Cerebellar nuclear complex (tissue), 1 donor: Measurements from ENCODE around the gene UNC13B.
"Not testable (repeated sequence)": the region's sequence is repeated elsewhere in the genome, so short reads cannot be mapped to it uniquely, and the experiment has no call there.

ENCODE experiments used
- DNase-seq, 2 experiments: peaks; one replicate each; lab custom pipeline; 2025; lab: John Stamatoyannopoulos, UW

Gene UNC13B

DNA sequence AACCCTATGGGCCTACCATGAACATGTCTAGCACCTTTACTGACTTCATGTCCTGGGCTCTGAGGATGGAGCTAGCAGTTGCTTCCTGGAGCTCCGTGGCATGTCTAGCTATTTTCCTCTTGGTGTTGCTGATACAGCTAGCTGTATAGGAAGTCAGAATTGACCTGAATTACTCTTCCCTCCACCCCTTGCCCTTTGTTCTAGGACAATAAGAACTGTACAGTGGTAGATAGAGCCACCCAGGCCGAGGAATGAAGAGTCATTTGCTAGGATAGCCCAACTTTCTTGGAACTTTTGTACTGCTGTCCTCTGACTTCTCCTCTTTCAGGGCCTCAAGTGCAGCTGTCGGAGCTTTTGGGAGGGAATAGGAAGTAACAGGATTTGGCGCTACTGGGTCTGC is 218.2 kb downstream of the UNC13B start:
- no peak for DNase-seq

- DNase-seq: no peak
These were observed 218.8 kb downstream of the UNC13B start for GRCh38 chr9:35380619-35381018.

- DNase-seq: no peak
These were observed 223.2 kb downstream of the UNC13B start for GRCh38 chr9:35385042-35385441.

DNA sequence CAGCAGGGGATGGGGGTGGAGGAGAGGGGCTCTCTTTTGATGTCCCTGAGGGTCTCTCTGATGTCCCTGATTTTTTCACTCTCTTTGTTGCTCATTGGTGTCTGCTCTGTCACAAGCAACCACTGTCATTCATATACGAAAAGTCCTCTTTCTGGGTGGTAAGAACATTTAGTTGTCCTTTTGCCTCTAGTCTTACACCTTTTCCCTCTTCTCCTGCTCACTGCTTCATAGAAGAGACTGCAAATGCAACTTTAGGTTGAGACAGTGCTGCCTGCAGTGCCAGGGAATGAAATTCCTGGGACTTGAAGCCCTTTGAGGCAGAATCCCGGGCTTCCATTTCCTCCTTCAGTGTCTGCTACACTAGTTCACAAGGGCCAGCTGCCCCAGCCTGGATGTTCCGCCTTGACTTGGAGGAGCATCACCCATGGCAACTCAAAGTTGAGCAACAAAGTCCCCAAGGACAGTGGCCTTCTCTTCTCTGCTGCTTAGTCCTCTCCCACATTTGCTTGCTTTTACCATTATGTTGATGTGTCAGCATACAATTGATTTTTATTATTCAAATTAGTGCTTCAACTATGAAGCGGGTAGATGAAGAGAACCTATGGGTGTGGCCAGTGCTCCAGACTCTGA is 233.4 kb downstream of the UNC13B start:
- DNase-seq: no peak

DNA sequence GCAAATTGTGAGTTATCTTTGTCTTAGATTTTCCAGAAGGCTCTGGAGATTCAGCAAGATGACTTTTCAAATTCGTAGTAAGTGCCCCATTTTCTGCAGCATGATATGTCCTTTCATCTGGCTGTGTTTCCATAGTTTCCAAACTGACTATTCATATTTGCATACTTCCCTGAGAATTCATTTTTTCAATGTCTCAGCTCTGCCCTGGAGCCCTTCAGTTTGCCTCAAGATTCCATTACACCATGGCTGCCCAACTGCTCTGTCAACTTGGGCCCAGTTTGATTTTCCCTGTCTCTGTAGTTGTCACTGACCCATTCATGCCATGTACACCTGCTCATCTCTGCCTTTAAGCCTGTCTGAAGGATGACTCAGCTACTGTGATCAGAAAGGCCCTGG is 233.9 kb downstream of the UNC13B start:
- DNase-seq: no peak

GRCh38 chr9:35396560-35397215 is 234.9 kb downstream of the UNC13B start:
- DNase-seq: no peak

DNA sequence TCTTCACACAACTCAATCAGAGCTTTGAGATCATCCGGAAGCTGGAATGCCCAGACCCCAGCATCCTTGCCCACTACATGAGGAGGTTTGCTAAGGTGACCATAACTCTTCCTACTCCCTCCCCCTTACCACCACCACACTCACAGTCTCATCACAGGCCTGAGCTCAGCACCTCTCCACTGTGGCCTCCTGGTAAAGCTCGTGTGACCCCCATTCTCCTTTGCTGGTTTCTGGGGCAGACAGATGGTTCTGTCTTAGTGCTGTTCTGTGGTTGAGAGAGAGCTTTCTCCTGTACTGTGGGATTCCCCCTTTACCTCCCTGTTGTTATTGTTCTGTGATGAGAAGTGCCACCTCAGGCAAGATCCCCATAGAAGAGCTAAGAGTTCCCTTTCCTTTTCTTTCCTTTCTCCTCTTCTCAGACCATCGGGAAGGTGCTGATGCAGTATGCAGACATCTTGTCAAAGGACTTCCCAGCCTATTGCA is 235.4 kb downstream of the UNC13B start:
- DNase-seq: no peak

DNA sequence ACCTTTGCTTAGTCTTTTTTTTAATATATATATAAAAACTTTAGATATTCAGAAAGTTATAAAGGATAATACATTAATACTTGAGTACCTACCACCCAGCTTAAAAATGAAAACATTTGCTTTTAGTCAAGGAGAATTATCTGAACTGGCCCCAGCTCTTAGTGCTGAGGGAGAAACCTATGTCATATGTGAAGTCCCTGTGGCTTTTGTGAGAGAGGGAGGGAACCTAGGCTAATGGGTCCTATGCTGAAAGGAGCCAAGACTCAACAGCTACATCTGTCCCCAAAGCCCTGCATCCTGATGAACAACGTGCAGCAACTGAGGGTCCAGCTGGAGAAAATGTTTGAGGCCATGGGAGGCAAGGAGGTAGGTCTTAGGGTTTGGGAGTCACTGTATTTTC is 236.1 kb downstream of the UNC13B start:
- no peak for DNase-seq

DNA sequence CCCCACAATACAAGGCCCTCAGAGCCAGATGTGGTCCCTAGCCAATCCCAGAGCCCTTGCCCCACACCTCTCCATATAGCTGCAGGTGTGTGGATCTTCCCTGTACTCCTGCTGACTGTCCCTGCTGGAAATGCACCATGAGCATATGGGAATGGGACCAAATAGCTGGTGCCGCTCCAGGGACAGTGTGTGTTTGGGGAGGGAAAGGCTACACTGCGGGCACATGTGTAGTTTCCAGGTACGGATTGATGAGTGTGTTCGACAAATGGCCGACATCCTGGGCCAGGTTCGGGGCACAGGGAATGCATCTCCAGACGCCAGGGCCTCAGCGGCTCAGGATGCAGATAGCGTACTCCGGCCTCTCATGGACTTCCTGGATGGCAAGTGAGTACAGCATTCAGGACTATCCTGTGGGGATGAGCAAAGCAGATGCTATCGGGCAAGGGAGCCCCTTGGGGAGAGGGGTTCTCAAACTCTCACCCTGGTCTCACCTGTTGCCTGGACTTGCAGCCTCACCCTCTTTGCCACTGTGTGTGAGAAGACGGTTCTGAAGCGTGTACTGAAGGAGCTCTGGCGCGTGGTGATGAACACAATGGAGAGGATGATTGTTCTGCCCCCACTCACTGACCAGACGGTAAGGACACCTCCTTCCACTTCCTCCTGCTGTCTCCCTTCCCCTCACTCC is 237.0 kb downstream of the UNC13B start:
- DNase-seq: no peak

DNA sequence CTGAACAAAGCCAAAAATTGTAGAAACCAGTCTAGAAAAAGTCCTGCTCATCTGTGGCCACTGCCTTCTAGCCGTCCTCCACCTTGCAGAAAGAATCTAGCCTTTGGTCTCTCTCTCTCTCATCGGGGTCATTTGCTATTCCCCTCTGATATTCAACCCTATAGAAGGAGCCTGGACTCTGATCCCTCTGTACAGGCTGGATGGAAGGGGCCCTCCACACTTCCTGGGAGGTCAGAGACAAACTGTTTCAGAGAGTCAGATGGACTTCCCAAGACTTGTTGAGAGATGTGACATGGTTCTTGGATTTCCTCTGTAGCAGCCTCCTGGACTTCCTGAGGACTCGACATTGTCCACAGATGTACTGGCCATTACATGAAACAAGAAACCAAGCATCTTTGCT is 243.1 kb downstream of the UNC13B start:
- no peak for DNase-seq

GRCh38 chr9:35406183-35406959 is 244.6 kb downstream of the UNC13B start:
- no peak for DNase-seq

DNA sequence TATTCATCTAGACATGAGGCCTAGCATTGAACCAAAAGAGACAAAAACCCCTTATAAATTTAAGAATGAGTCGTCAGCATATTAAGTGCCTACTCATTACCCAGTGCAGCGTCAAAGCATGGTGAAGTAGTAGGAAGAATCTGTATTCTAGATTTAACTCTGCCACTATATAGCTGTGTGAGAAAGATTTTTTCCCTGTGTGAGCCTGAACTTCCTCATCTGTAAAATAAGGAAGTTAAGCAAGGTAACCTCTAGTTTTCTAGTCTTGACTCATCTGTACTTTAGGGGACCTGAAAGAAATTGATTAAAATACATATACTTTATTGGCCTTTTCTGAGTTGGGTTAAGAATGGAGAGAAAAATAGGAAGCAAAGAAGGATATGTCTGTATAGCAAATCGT is 246.0 kb downstream of the UNC13B start:
- no peak for DNase-seq

- DNase-seq: not testable (repeated sequence)
These were observed 247.6 kb downstream of the UNC13B start for GRCh38 chr9:35409434-35409833.

GRCh38 chr9:35414889-35415288 is 253.1 kb downstream of the UNC13B start:
- DNase-seq: no peak

DNA sequence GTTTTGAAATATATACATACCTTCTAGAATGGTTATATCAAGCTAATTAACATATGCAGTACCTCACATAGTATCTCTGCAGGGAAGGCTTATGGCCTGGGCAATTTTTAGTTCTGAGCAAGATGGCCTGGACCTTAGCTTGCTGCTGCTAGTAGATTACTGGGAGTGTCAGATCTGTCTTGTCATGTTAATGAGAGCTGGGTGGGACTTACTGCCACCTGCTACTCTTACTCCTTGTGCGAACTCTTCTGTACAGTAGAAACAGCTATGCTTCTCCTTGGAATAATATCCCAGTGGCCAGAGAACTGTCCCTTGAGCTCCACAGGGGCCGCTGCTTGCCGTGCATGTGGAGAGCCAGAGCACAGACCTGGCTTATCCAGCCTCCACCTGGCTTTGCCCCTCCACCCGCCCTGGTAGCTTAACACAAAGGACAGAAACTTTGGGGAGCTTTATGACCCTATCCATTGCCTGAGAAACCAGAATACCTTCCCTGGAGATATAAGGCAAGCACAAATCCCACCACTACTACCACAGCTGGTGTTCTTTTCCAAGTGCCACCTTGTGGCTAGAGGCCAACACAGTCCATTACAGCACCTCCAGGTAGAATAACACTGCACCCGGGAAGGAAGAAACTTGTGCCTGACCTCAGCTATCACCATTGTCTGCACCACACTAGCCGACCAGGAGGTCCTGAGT is 253.7 kb downstream of the UNC13B start:
- no peak for DNase-seq

DNA sequence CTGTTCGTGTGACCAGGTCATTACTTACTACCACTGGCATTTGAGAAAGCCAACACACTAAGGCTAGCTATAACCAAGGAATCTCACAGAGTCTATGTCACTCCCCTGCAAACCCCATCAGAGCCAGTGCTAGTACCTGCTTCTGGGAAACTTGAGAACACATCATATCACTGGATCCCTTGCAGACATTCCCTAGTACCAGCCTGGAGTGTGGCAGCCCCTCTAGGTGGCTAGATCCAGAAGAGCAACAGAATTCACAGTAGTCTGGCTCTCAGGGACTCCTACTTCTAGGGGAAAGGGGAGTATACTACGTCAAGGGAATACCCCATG is 254.3 kb downstream of the UNC13B start:
- no peak for DNase-seq

DNA sequence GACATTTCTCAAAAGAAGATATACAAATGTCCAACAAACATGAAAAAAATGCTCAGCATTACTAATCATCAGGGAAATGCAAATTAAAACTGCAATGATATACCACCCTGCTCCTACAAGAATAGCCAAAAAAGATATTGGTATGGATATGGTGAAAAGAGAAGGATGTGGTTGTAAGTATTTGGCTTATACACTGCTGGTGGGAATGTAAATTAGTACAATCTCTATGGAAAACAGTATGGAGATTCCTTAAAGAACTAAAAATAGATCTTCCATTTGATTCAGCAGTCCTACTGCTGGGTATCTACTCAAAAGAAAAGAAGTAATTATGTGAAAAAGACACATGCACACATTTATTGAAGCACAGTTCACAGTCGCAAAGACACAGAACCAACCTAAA is 260.5 kb downstream of the UNC13B start:
- no peak for DNase-seq

DNA sequence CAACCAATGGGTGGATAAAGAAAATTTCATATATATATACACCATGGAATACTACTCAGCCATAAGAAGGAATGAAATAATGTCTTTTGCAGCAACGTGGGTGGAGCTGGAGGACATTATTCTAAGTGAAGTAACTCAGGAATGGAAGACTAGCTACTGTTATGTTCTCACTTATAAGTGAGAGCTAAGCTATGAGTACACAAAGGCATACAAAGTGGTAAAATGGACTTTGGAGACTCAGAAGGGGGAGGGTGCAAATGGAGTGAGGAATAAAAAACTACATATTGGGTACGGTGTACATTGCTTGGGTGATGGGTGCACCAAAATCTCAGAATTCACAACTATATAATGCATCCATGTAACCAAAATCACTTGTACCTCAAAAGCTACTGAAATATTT is 260.9 kb downstream of the UNC13B start:
- no peak for DNase-seq

GRCh38 chr9:35423499-35423898 is 261.7 kb downstream of the UNC13B start:
- no peak for DNase-seq

- DNase-seq: no peak
These were observed 262.8 kb downstream of the UNC13B start for GRCh38 chr9:35424356-35425352.

DNA sequence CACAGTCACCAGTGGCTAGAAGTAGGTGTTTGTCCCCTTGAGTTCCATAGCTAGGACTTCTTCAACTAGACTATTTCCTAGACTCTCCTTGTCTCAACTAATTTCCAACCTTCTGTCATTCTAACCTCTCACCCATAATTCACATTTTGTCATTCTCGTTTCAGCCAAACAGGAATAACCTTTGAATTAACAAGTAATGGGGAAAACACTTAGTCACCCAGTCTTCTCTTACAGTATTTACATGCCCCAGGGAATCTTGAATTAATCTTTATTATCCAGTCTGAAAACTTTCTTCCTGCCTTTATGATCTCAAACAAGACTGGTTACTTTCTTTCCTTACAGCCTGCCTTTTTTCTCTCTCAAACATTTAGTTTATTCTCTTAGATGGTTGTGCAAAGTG is 264.8 kb downstream of the UNC13B start:
- DNase-seq: no peak
